ENCODE results near the gene SYT10. TPM values are rescaled to one million over a fixed set of nuclear protein-coding genes. Genes with fewer than 3 reads are reported as not detected.
"Not testable (repeated sequence)": the region's sequence is repeated elsewhere in the genome, so short reads cannot be mapped to it uniquely, and the experiment has no call there.

SYT10 gene
- total RNA-seq: not detected
- long read RNA-seq: 0 reads

GRCh38 chr12:33439587-33440011 is at the start of gene SYT10:
Gene SYT10 (minus strand): TSS chr12:33439819. CDS start chr12:33439522, 297 bp downstream.
- DNase-seq (ENCODE audit: low spot score): no peak

- DNase-seq (ENCODE audit: low spot score): no peak
These were observed 48.4 kb upstream of the SYT10 start for GRCh38 chr12:33488036-33488435.

GRCh38 chr12:33486058-33486457 is 46.4 kb upstream of the SYT10 start:
- no peak for DNase-seq (ENCODE audit: low spot score)

- no peak for DNase-seq (ENCODE audit: low spot score)
These were observed 44.5 kb upstream of the SYT10 start for GRCh38 chr12:33484161-33484560.

- DNase-seq (ENCODE audit: low spot score): no peak
These were observed 40.7 kb upstream of the SYT10 start for GRCh38 chr12:33480366-33480765.

- no peak for DNase-seq (ENCODE audit: low spot score)
These were observed 36.4 kb upstream of the SYT10 start for GRCh38 chr12:33476058-33476457.

GRCh38 chr12:33472299-33472698 is 32.7 kb upstream of the SYT10 start:
- no peak for DNase-seq (ENCODE audit: low spot score)

GRCh38 chr12:33455096-33455495 is 15.5 kb upstream of the SYT10 start:
- DNase-seq (ENCODE audit: low spot score): no peak

- no peak for DNase-seq (ENCODE audit: low spot score)
These were observed 10.9 kb upstream of the SYT10 start for GRCh38 chr12:33450480-33450879.

- DNase-seq (ENCODE audit: low spot score): no peak
These were observed 858 bp upstream of the SYT10 start for GRCh38 chr12:33440477-33440876.

- DNase-seq (ENCODE audit: low spot score): peak; percentile 85
These were observed 600 bp downstream of the SYT10 start for GRCh38 chr12:33438851-33439586.

GRCh38 chr12:33438025-33438772 is 1.4 kb downstream of the SYT10 start:
- DNase-seq (ENCODE audit: low spot score): no peak

- DNase-seq (ENCODE audit: low spot score): no peak
These were observed 2.0 kb downstream of the SYT10 start for GRCh38 chr12:33437598-33437997.

GRCh38 chr12:33432992-33433391 is 6.6 kb downstream of the SYT10 start:
- no peak for DNase-seq (ENCODE audit: low spot score)

GRCh38 chr12:33431648-33432047 is 8.0 kb downstream of the SYT10 start:
- DNase-seq (ENCODE audit: low spot score): no peak

GRCh38 chr12:33429468-33429867 is 10.2 kb downstream of the SYT10 start:
- no peak for DNase-seq (ENCODE audit: low spot score)

GRCh38 chr12:33427071-33427470 is 12.5 kb downstream of the SYT10 start:
- DNase-seq (ENCODE audit: low spot score): no peak

GRCh38 chr12:33423706-33424105 is 15.9 kb downstream of the SYT10 start:
- DNase-seq (ENCODE audit: low spot score): no peak

- DNase-seq (ENCODE audit: low spot score): not testable (repeated sequence)
These were observed 27.2 kb downstream of the SYT10 start for GRCh38 chr12:33412410-33412809.

GRCh38 chr12:33383503-33383902 is 56.1 kb downstream of the SYT10 start:
- DNase-seq (ENCODE audit: low spot score): no peak

- no peak for DNase-seq (ENCODE audit: low spot score)
These were observed 63.5 kb downstream of the SYT10 start for GRCh38 chr12:33376153-33376552.

- DNase-seq (ENCODE audit: low spot score): no peak
These were observed 69.3 kb downstream of the SYT10 start for GRCh38 chr12:33370318-33370717.

GRCh38 chr12:33357181-33357580 is 82.4 kb downstream of the SYT10 start:
- DNase-seq (ENCODE audit: low spot score): no peak

All from mesenteric fat pad (tissue), 1 donor.